NCI-H1694 (cell line): Measurements from ENCODE around the gene SCYGR1.
"Not testable (repeated sequence)": the region's sequence is repeated elsewhere in the genome, so short reads cannot be mapped to it uniquely, and the experiment has no call there.

Experiments used
- DNase-seq: peaks from one replicate; lab custom pipeline; 2025; lab: John Stamatoyannopoulos, UW

The SCYGR1 gene

GRCh38 chr2:227370092-227370491 is 17.7 kb downstream of the SCYGR1 start:
- no peak for DNase-seq

- DNase-seq = no peak
These were observed 19.2 kb downstream of the SCYGR1 start for GRCh38 chr2:227368574-227368973.

- no peak for DNase-seq
These were observed 20.3 kb downstream of the SCYGR1 start for GRCh38 chr2:227367427-227367795.

- no peak for DNase-seq
These were observed 20.9 kb downstream of the SCYGR1 start for GRCh38 chr2:227366769-227367426.

- DNase-seq = no peak
These were observed 21.9 kb downstream of the SCYGR1 start for GRCh38 chr2:227365833-227366232.

GRCh38 chr2:227364585-227365263 is 23.0 kb downstream of the SCYGR1 start:
- not testable (repeated sequence) for DNase-seq

- DNase-seq = no peak
These were observed 24.0 kb downstream of the SCYGR1 start for GRCh38 chr2:227363756-227364155.

- DNase-seq = no peak
These were observed 27.4 kb downstream of the SCYGR1 start for GRCh38 chr2:227360351-227360750.

GRCh38 chr2:227351639-227352038 is 36.1 kb downstream of the SCYGR1 start:
- no peak for DNase-seq

- DNase-seq = no peak
These were observed 37.6 kb downstream of the SCYGR1 start for GRCh38 chr2:227349989-227350612.

GRCh38 chr2:227348324-227348723 is 39.4 kb downstream of the SCYGR1 start:
- no peak for DNase-seq

GRCh38 chr2:227347117-227347516 is 40.6 kb downstream of the SCYGR1 start:
- no peak for DNase-seq

- no peak for DNase-seq
These were observed 43.5 kb downstream of the SCYGR1 start for GRCh38 chr2:227344231-227344630.

- DNase-seq = no peak
These were observed 46.2 kb downstream of the SCYGR1 start for GRCh38 chr2:227341553-227341952.

GRCh38 chr2:227340106-227340505 is 47.6 kb downstream of the SCYGR1 start:
- DNase-seq = no peak

- no peak for DNase-seq
These were observed 48.6 kb downstream of the SCYGR1 start for GRCh38 chr2:227339098-227339599.
